ACC112 (cell line): ENCODE data around the gene NF2.
A peak's percentile ranks its signal among the peaks of the same experiment; 100 is the strongest.

ENCODE experiments used
- H2AFZ ChIP-seq: fragments of 200-600 bp; sonication (generic); one replicate; pipeline ENCODE4 v1.6.0; 2017; ENCODE audit warnings: antibody characterized with exemption, low read length; ENCODE audit not compliant: unreplicated experiment
- H3K27ac ChIP-seq: fragments of 200-600 bp; sonication (generic); 2 replicates; pipeline ENCODE4 v1.5.1; 2014; ENCODE audit warnings: low read depth, mild to moderate bottlenecking, antibody characterized with exemption, low read length, moderate library complexity
- H3K27me3 ChIP-seq: fragments of 200-600 bp; sonication (generic); 2 replicates; pipeline ENCODE4 v1.6.1; 2014; ENCODE audit warnings: mild to moderate bottlenecking, antibody characterized with exemption, low read length, moderate library complexity, mixed read lengths; ENCODE audit not compliant: insufficient read depth
- H3K36me3 ChIP-seq: fragments of 200-600 bp; sonication (generic); 2 replicates; pipeline ENCODE4 v1.6.1; 2016; ENCODE audit warnings: mild to moderate bottlenecking, antibody characterized with exemption, low read length, moderate library complexity, mixed read lengths; ENCODE audit not compliant: insufficient read depth
- H3K4me1 ChIP-seq: fragments of 200-600 bp; sonication (generic); one replicate; pipeline ENCODE4 v1.6.1; 2016; ENCODE audit warnings: low read length, mixed read lengths; ENCODE audit not compliant: insufficient read depth, unreplicated experiment, control insufficient read depth
- H3K4me3 ChIP-seq: fragments of 200-600 bp; sonication (generic); 2 replicates; pipeline ENCODE4 v1.5.1; 2014; ENCODE audit warnings: mild to moderate bottlenecking, low read depth, low read length
- H3K79me2 ChIP-seq: fragments of 200-600 bp; sonication (generic); one replicate; pipeline ENCODE4 v1.6.0; 2016; ENCODE audit warnings: low read length; ENCODE audit not compliant: control insufficient read depth, unreplicated experiment, insufficient read depth

NF2 gene

GRCh38 chr22:29641700-29642330, 38.4 kb downstream of the NF2 start:
- H3K27ac ChIP-seq, result no peak overlapping the region
- H3K4me1 ChIP-seq, result no peaks in the 10 kb centered on the region
- peaks cover 7% of the 10 kb centered on the region for H3K79me2 ChIP-seq
- H3K27me3 ChIP-seq, result no peaks in the 10 kb centered on the region
- no peak overlapping the region for H3K4me3 ChIP-seq
- no peak overlapping the region for H2AFZ ChIP-seq
- H3K36me3 ChIP-seq, result no peaks in the 10 kb centered on the region

- Histone ChIP-seq H3K27me3 (no peaks in the 10 kb centered on the region), H3K4me3 (no peak overlapping the region), H3K4me1 (no peaks in the 10 kb centered on the region), H2AFZ (no peak overlapping the region), H3K36me3 (no peaks in the 10 kb centered on the region), H3K27ac (no peak overlapping the region), H3K79me2 (peaks cover 3% of the 10 kb centered on the region)
Measured at GRCh38 chr22:29642694-29643093, 39.3 kb downstream of the NF2 start.

GRCh38 chr22:29647954-29648737, 44.7 kb downstream of the NF2 start:
- no peak overlapping the region for H3K4me3 ChIP-seq
- H3K27ac ChIP-seq, result no peak overlapping the region
- H3K79me2 ChIP-seq, result no peaks in the 10 kb centered on the region
- no peaks in the 10 kb centered on the region for H3K36me3 ChIP-seq
- H3K27me3 ChIP-seq, result no peaks in the 10 kb centered on the region
- H3K4me1 ChIP-seq, result no peaks in the 10 kb centered on the region
- H2AFZ ChIP-seq, result no peak overlapping the region

GRCh38 chr22:29650370-29650769, 46.9 kb downstream of the NF2 start:
- Histone ChIP-seq H3K79me2 (no peaks in the 10 kb centered on the region), H3K36me3 (no peaks in the 10 kb centered on the region), H3K4me3 (no peak overlapping the region)

GRCh38 chr22:29651652-29652051, 48.2 kb downstream of the NF2 start:
- no peaks in the 10 kb centered on the region for H3K79me2 ChIP-seq
- H3K4me1 ChIP-seq, result no peaks in the 10 kb centered on the region
- no peaks in the 10 kb centered on the region for H3K36me3 ChIP-seq
- no peak overlapping the region for H2AFZ ChIP-seq
- no peak overlapping the region for H3K4me3 ChIP-seq
- no peak overlapping the region for H3K27ac ChIP-seq
- no peaks in the 10 kb centered on the region for H3K27me3 ChIP-seq

More at GRCh38 chr22:29650370-29650769, 46.9 kb downstream of the NF2 start:
- Histone ChIP-seq H3K4me1 (no peaks in the 10 kb centered on the region), H2AFZ (no peak overlapping the region), H3K27ac (no peak overlapping the region), H3K27me3 (no peaks in the 10 kb centered on the region)

- Histone ChIP-seq H3K79me2 (no peaks in the 10 kb centered on the region), H2AFZ (no peak overlapping the region), H3K36me3 (no peaks in the 10 kb centered on the region), H3K27me3 (no peaks in the 10 kb centered on the region), H3K27ac (no peak overlapping the region), H3K4me1 (peaks cover 3% of the 10 kb centered on the region), H3K4me3 (no peak overlapping the region)
Measured at GRCh38 chr22:29654420-29654819, 51.0 kb downstream of the NF2 start.

GRCh38 chr22:29654882-29655281, 51.4 kb downstream of the NF2 start:
- H3K27me3 ChIP-seq, result no peaks in the 10 kb centered on the region
- no peaks in the 10 kb centered on the region for H3K79me2 ChIP-seq
- H3K36me3 ChIP-seq, result no peaks in the 10 kb centered on the region

GRCh38 chr22:29658176-29658575, 54.7 kb downstream of the NF2 start:
- Histone ChIP-seq H3K27ac (no peak overlapping the region), H3K4me1 (peaks cover 14% of the 10 kb centered on the region), H3K4me3 (no peak overlapping the region), H3K79me2 (no peaks in the 10 kb centered on the region), H3K27me3 (no peaks in the 10 kb centered on the region), H3K36me3 (no peaks in the 10 kb centered on the region), H2AFZ (no peak overlapping the region)

More at GRCh38 chr22:29654882-29655281, 51.4 kb downstream of the NF2 start:
- peaks cover 3% of the 10 kb centered on the region for H3K4me1 ChIP-seq
- H3K27ac ChIP-seq, result no peak overlapping the region
- H3K4me3 ChIP-seq, result no peak overlapping the region
- H2AFZ ChIP-seq, result no peak overlapping the region

GRCh38 chr22:29660021-29660420, 56.6 kb downstream of the NF2 start:
- H3K4me3 ChIP-seq, result no peak overlapping the region
- H3K4me1 ChIP-seq, result peaks cover 14% of the 10 kb centered on the region
- H3K27ac ChIP-seq, result no peak overlapping the region
- no peaks in the 10 kb centered on the region for H3K79me2 ChIP-seq
- no peak overlapping the region for H2AFZ ChIP-seq
- H3K36me3 ChIP-seq, result no peaks in the 10 kb centered on the region
- H3K27me3 ChIP-seq, result no peaks in the 10 kb centered on the region

GRCh38 chr22:29661336-29661735, 57.9 kb downstream of the NF2 start:
- Histone ChIP-seq H3K36me3 (no peaks in the 10 kb centered on the region), H3K4me1 (peaks cover 14% of the 10 kb centered on the region), H2AFZ (no peak overlapping the region), H3K4me3 (no peak overlapping the region), H3K27ac (peak overlapping the region; percentile 66), H3K27me3 (no peaks in the 10 kb centered on the region), H3K79me2 (no peaks in the 10 kb centered on the region)
